Kidney capillary endothelial cell (primary cell): Measurements from ENCODE around the gene ATXN10.

ENCODE experiments used
- DNase-seq: peaks from one replicate; pipeline ENCODE4 v3.0.0-alpha.2; 2018; ENCODE audit warnings: low spot score

The ATXN10 gene

DNA sequence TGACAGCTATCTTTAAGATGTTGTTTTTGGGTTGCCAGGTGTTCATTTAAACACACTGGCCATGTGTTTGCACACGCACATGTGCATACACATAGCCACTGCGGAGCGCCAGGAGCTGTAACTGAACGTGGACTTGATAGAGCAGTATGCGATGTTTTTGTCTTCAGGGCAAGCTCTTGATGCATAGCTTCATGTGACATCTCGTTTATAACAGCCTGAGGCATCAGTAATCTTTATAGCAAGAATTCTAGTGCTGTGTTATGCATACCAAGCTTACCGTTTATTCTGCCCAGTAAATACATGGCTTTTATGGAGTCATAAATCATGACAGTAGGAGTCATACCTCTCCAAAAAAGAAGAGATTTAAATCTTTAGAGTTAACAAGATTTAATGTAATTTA lies 87.0 kb downstream of the ATXN10 start:
- DNase-seq, result no peak

DNA sequence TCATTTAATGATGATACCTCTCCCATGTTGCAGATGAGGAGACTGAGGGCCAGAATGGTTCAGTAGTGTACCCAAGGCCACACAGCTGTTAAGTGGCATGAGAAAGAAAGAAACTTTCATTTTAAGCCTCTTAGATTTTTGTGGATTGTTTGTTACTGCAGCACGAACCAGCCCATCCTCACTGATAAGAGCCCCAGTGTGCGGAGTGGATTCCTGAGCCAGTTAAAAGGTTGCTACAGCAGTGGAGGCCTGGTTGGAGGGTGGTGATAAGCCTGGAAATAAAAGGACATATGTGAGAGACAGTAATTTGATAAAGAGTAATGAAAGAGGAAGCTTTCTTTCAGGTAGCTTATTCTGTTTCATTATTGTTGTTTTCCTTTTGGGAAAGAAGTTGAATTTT lies 89.0 kb downstream of the ATXN10 start:
- DNase-seq, result no peak

DNA sequence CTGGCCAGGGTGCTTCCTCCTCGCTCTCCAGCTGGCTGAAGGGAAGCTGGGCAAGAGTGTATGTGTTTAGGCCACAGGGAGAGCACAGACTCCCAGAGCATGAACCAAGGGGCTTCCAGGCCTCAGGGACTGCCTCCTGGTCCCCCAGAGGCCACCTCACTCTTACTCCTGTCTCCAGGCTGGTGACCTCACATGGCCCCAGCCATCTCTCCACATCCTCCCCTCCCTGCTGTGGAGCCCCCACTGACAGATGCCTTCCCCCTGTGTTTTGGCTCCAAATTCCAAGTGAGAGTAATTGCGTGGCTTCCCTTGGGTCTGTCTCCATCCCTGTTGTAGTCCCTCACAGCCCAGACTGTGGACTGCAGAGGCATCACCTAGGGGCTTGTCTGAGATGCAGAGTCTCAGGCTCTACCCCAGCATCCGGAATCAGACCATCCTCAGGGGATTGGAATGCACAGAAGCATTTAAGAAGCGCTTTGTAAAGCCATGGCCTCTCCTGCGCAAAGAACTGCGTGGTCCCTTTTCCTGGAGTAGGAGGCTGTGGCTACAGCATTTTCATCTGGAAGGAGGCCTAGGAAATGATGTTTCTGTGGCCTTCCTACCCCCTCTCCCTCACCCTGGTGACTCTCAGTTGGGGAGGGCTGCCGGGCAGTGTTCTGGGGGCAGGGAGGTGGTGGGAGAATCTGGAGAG lies 91.1 kb downstream of the ATXN10 start:
- DNase-seq, result no peak

DNA sequence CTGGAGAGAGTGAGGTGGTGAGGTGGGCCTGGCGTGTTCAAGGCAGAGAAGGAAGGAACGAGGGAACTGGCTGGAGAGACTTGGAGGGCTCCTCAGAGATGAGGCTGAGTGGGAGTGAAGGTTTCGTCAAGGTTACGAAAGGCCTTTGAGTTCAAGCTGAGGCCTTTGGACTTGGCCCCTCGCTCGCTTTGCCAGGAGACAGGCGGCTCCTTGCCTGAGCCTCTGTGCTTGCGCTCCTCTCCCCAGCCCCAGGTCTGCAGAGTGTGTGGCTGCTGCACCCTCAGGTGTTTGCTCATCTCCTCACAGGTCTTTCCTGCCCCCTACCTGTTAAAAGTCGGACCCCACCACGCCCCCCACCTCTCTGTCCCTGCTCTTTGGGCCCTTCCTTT lies 91.6 kb downstream of the ATXN10 start:
- DNase-seq, result no peak

DNA sequence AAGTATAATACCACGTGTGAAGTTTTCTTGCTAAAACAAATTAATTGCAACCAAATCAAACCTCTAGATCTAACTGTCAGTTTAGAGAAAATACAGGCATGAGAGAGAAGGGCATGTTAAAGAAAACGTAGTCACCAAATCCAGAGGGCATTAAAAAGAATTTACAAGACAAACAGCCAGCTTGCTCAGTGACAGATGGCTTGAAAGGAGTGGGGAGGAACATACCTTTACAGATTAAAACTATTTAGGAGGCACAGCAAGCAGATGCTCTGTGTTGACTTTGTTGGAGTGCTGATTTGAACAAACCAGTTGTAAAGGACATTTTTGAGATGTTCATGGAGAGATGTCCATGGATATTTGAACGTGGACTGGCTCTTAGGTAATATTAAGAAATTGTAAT lies 96.9 kb downstream of the ATXN10 start:
- no peak for DNase-seq

DNA sequence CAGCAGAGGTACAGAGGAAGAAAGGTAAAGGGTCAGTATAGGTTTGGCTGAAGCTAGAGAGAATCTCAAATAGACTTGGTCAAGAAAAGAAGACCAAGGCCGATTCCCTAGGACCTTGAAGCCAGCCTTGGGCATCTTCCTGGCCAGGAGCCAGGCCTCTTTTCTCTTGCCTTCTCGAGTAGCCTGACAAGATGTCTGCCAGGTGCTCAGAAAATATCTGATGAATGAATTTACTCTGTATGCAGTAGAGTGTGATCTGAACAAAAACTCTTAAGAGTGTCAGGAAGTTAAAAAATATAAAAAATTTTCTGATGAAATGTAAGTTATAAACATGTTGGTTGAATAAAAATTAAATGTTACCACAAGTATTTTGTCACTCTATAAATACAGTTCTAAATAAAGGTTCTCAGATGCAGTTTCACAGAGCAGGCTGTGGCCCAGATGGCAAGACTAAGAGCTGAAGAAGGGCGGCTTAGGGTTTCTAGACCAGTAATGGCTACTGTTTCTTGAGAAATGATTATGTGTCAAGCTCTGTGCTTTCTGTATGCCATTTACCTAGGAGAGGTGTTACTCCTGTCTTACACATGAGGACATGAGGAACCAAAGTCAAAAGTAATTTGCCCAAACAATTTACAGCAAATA lies 98.1 kb downstream of the ATXN10 start:
- DNase-seq, result no peak

DNA sequence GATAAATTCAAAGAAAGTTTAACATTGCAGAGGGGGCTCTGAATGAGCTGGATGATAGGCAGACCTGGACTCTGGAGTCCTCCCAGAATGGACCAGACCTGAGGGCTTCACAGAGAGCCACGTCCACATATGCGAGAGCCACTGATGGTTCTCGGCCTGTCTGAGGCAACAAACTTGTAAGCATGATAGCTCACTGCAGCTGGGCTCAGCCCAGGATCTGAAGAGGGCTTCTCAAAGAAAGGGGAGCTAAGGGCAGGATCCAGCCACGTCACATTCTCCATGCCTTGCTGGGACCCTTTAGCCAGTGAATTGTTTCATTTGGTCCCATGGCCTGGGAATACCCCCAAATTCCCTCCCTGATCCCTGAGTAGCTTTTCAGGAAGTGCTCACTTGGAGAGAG lies 98.9 kb downstream of the ATXN10 start:
- no peak for DNase-seq

DNA sequence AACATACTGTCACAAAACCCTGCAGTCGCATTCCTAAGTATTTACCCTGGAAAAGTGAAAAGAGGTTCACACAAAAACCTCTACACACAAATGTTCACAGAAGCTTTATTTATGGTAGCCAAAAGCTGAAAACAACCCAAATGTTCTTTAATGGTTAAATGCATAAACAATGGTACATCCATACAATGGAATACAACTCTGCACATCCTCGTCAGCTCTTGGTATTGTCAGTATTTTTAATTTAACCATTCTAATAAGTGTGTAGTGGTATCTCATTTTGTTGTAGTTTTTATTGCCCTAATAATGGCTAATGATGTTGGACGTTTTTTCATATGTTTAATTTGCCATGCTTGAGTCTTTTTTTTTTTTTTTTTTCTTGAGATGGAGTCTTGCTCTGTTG lies 99.4 kb downstream of the ATXN10 start:
- no peak for DNase-seq

DNA sequence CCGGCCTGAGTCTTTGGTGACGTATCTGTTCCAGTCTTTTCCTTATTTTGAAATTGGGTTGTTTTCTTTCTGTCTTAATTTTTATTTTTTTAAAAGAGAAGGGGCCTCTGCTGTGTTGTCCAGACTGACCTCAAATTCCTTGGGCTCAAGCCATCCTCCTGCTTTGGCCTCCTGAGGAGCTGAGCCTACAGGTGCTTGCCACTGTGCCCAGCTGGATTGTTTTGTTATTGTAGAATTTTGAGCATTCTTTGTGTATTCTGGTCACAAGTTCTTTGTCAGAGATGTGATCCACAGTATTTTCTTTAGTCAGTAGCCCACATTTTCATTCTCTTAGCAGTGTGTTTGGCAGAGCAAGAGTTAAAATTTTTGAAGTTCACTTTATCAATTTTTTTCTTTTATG lies 100.1 kb downstream of the ATXN10 start:
- no peak for DNase-seq

DNA sequence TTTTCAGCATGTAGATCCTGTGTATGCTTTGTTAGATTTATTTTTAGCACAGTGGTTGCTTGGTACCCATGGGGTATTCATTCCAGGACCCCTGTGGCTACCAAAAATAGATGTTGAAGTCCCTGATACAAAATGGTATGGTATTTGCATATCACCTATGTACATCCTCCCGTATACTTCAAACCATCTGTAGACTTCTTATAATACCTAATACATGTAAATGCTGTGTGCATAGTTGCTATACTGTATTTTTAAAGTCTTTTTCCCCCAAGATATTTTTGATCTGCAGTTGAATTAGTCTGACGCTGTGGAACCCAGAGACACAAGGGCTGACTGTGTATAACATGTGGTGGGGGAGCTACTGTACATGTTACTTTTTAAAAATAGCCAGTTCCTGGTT lies 101.1 kb downstream of the ATXN10 start:
- no peak for DNase-seq

DNA sequence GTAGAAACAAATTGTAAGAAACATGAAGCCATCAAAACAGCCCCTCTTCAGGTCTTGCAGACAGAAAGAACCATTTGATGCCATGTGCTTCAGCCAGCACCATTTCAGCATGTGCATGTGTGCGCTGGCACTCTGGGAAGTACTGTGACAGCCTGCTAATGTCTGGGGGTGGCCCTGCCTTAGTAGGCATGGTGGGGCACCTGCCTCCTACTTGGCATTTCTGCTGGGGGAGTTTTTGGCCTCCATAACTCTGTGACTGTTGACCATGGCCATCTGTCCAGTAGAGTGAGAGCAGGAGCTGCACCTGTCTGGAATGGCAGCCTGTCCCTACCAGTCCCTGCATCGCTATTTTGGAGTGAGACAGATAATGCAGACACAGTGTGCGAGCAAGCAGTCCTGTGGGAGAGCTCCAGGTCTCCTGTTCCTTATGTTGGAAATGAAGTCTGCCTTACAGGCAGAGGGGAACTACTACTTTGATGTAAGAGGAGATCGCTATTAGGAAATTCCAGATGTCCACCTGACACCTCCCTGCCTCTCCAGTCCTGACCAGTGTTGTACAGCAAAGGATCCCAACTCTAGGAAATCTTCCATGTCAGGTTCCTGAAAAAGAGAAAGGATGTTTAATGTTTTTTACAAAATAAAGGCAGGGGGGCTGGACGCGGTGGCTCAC lies 102.5 kb downstream of the ATXN10 start:
- DNase-seq, result no peak

DNA sequence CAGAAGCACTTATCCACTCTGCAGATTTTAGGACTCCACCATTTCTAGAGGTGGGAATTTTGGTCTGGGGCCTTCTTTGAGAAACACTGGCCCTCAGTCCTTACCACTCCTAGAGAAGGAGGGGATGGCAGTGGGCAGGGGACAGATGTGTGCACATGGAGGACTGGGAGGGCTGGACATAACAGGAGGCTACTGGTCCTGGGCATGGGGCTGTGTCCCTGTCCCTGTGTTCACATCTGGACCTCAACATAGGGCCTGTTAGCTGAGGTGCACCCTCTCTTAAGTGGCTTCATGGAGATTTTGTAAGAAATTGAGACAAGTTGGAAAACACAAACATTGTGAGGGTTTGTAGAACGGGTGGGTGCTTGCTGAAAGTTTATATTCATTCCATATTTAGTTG lies 103.4 kb downstream of the ATXN10 start:
- no peak for DNase-seq

DNA sequence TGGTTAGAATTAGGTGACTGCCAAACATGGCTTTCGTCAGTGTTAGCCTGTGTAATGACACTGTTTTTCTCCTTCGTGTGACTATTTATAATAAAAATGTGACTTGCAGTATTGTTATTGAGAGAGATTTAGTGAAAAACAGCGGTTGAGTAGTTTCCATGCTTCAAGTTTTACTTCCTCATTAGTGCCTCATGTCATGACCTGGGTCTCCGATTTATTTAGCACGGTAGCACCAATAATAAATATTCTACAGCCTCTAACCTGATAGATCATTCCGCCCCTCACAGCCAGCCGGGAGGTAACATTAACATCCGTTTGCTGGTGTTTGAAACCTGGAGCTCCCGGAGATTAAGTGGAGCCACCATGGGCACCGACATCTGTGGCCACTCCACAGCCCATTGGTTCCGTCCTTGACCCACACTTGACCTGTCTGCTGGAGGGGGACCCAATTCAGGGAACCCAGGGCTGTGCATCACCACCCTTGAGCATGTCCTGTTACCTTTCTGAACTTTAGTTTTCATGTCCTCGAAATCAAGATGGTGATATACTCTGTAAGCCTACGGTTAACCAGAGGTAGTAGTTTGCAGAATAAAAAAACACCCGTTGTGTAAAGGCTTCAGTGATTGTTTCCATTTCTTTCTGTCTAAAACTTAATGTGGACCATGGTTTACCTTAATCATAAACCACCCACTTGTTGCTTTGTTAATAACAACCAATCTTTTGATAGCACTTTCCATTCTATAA lies 104.1 kb downstream of the ATXN10 start:
- DNase-seq, result no peak

DNA sequence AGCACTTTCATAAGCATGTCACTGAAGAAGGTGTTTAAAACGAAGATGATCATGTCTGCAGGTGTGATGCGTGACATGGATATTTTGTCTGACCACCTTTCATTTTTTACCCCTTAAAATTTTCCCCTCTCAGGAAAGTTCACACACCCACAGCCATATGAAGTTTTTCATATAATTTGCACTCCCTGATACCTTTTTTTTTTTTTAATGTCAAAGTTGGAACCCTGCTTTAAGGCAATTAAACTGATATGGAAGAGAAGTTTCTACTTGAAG lies 104.6 kb downstream of the ATXN10 start:
- no peak for DNase-seq

DNA sequence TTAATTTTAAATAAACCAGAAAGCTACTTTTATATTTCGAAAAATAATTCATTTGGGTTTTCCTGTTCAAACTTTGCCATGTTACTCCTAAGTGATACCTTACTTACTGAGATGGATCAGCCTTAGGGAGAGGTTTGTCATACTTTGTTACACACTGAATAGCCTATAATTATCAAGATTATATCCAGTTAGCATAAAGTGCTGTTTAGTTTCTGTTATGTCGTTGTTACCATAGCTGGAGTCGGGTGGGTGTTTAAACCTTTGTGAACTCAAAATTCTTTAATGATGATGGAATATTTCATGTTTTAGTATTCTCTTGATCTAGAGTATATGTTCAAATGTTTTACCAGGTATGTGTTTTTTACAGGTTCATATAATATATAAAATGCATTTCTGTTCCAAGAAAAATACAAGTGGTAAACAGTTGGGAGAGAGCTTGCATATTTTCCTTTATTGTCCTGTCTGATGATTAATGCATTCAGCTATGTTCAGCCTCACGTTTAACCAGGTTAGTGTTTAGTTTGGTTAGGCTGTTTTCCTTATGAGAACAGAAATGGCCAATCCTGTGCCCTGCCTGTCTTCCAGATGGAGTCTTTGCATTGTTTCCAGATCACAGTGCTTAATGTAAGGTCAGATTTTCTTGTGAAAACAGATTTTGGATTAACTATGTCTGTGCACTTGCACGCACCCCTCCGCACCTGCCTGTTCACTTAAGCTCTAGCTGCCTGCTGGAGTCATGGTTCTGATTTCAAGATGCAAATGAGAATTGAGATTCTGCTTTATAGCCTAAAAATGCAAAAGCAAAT lies 105.6 kb downstream of the ATXN10 start:
- DNase-seq, result no peak

DNA sequence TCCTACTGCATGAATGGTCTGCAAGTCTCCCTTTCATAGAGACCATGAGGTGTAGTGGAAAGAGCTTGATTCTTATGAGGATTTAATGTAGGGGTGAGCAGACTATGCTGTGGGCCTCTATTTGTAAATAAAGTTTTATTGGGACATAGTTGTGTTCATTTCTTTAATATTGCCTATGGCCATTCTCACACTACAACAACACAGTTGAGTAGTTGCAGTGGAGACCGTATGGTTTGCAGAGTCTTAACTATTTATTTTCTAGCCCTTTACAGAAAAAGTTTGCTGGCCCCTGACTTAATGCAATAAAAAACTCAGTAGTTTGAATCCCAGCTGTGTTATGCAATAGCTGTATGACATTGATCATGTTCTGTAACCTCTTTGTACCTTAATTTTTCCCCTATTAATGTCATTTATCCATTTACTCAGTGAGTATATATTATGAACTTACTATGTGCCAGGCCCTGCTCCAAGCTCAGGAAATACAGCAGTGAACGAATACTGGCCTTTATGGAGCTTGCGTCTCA lies 106.3 kb downstream of the ATXN10 start:
- no peak for DNase-seq

DNA sequence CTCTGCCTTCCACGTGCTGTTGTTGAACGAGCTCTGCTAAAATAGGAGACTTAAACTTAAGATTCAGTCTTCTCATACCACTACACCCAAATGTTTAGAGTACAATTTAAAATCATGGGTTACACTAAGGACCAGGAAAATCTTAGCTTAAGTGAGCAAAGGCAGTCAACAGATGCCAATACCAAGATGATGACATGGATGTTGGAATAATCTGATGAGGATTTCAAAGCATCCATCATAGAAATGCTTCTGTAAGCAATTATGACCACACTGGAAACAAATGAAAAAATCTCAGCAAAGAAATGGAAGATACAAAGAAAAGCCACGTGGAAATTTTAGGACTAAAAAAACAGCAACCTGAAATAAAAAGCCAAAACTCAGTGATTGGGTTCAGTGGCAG lies 109.8 kb downstream of the ATXN10 start:
- DNase-seq, result no peak

DNA sequence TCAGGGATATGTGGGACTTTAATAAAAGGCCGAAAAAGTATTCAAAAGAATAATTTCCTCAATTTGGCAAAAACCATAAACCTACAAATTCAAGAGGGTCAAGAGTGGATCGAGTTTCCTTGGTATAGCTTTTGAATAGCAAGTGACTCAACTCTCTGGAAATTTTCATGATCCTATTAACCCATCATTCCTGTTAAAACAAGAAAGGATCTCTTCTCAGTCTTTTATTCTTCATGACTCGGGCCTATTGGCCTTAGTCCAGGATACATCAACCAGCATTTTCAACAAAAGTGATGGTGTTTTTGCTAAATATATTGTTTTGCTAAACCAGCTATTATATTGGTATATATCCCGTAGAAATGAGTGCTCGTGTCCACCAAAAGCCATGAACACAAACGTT lies 110.3 kb downstream of the ATXN10 start:
- no peak for DNase-seq

DNA sequence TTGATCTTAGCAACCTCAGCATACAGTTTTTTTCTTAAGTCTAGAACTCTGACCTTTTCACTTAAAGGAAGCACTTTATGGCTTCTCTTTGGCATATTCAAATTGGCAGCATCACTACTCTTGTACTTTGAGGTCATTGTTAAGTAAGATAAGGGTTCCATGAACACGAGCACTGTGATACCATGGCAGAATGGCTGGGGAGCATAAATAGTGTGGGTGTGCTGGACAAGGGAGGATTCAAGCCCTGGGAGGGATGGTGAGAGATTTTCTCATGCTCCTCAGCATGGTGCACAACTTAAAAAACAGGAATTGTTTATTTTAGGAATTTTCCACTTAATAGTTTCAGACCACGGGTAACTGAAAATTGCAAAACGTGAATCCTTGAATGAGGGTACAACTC lies 111.4 kb downstream of the ATXN10 start:
- no peak for DNase-seq

DNA sequence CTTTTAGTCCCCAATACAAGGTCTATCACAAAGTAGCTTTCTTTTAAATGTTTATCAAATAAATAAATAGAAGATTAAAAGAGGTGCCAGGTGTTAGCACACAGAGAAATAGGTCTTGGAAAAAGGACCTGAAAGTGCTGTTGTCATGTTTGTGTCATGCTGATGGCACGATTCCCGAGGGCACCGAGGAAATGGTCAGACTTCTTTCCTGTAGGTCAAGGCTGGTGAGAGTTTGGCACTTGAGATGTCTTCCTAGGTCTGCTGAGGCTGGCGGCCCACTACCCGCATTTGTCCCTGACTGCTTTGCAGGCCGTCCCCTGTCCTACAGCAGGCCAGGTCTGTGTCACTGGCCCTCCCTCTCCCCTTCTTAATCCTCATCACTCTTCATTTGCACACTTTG lies 112.1 kb downstream of the ATXN10 start:
- no peak for DNase-seq

DNA sequence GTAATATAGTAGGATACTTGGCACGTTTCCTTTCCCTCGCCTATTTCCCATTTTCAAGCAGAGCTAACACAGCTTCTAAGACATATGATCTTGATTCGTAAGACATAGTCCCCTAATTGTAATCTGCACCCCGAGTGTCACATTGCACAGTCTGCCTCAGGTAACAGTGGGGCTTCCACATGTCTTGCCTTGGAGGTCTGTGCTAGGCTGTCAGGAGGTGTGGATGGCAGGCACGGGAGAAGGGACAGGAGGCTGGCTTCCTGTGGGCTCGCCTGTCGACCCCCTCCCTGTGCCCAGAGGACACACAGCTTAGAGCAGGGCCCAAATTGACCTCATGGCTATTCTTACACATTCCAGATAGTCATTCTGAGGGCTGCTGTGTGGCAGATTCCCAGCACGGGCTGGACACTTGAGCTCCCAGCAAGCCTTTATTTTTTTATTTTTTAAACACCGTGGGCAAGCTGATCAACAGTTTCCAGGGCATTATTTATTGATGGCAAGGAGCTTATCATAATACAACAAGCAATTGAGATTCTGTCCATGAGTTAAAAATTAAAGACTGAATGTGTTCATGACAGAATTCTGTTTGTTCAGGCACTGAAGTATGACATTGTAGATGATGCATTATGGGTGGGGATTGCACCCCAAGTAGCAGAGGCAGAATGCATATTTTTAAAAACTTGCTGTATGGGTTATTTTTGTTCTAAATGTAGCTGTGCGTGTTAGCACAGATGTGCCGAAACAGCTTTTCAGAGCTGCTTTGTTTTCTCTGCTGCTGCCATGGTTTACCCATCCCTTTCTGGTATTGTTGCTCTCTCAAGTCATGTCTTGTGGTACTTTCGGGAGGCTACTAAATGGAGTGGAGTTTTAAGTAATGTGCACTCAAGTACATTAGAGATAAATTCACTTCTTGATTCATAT lies 113.0 kb downstream of the ATXN10 start:
- DNase-seq, result no peak
